SH-SY5Y (cell line): ENCODE data around the gene SPATA33.

ENCODE experiments used
- GATA2 ChIP-seq: IDR thresholded peaks from 2 replicates; pipeline ENCODE4 v1.6.1; 2011; ENCODE audit warnings: mild to moderate bottlenecking, low read depth, low read length
- GATA3 ChIP-seq: IDR thresholded peaks from 2 replicates; pipeline ENCODE4 v1.6.1; 2011; ENCODE audit warnings: low read depth, mild to moderate bottlenecking, low read length, moderate library complexity

DNA sequence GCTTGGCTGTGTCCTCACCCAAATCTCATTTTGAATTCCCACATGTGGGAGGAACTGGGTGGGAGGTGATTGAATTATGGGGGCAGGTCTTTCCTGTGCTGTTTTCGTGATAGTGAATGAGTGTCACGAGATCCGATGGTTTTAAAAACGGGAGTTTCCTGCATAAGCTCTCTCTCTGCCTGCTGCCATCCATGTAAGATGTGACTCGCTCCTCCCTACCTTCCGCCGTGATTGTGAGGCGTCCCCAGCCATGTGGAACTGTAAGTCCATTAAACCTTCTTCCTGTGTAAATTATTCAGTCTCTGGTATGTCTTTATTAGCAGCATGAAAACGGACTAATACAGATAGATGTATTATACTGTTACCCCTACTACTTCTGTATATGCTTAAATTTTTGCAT lies 3.6 kb downstream of the SPATA33 start:
- TF ChIP-seq GATA3 = no peak
- TF ChIP-seq GATA2 = no peak
